Peyer's patch (tissue), 4 donors: Measurements from ENCODE around the gene RMDN3. TPM values are rescaled to one million over a fixed set of nuclear protein-coding genes. Genes with fewer than 3 reads are reported as not detected.
A peak's percentile ranks its signal among the peaks of the same experiment; 100 is the strongest.

Experiments used
- DNase-seq, 3 donors: peaks; one replicate each; pipeline ENCODE4 v3.0.0-alpha.2; 2017 to 2019
- H3K27ac ChIP-seq, 4 donors: fragments of 200-600 bp; sonication (generic); one replicate each; pipeline ENCODE4 v1.5.1; 2016 to 2019
- H3K27me3 ChIP-seq, 2 donors: fragments of 200-600 bp; sonication (generic); one replicate each; pipeline ENCODE4 v1.5.1; 2019
- H3K36me3 ChIP-seq, 3 donors: fragments of 200-600 bp; sonication (generic); one replicate each; pipeline ENCODE4 v1.5.1; 2016 to 2019
- H3K4me1 ChIP-seq, 4 donors: fragments of 200-600 bp; sonication (generic); one replicate each; pipeline ENCODE4 v1.5.1; 2016 to 2019
- H3K4me3 ChIP-seq, 4 donors: fragments of 200-600 bp; sonication (generic); 1 replicate in 3 of 4; 2 replicates in 1 of 4; pipeline ENCODE4 v1.5.1; 2016 to 2019; ENCODE audit warnings: mild to moderate bottlenecking in 1 of 4
- H3K9me3 ChIP-seq, 4 donors: fragments of 200-600 bp; sonication (generic); one replicate each; pipeline ENCODE4 v1.5.1; 2016 to 2019; ENCODE audit warnings: mild to moderate bottlenecking in 1 of 4
- CTCF ChIP-seq, 6 experiments: fragments of 450-650 bp in 4 of 6; fragments of 200-600 bp in 2 of 6; sonication (generic) in 1 of 6; IDR thresholded peaks; one replicate each; pipeline ENCODE4 v1.5.1; 2017 to 2019; ENCODE audit warnings: antibody characterized with exemption in 6 of 6, mild to moderate bottlenecking in 3 of 6, moderate library complexity in 1 of 6
- POLR2A ChIP-seq, 2 donors: fragments of 450-650 bp; IDR thresholded peaks; one replicate each; pipeline ENCODE4 v1.5.1; 2017; ENCODE audit warnings: antibody characterized with exemption in 2 of 2, mild to moderate bottlenecking in 2 of 2, moderate library complexity in 2 of 2
- total RNA-seq, 4 donors: library from RNA; depleted of rRNA; stranded (reverse); fragments of >200 nt; gene quantifications; one replicate each; pipeline ENCODE4 v1.1.0, GENCODE V29; 2016

Gene RMDN3
- total RNA-seq, 4 donors from 2014 or later, result 69.2 to 94.7 (median 74.0) TPM

GRCh38 chr15:40755812-40756208, 756 bp upstream of the RMDN3 start:
- H3K27ac ChIP-seq, result peak overlapping the region; percentile 82 to 89 (median 85)

GRCh38 chr15:40754574-40754882, 526 bp downstream of the RMDN3 start:
- no peak for TF ChIP-seq POLR2A (IDR thresholded peaks at IDR 0.05)
- no peak for TF ChIP-seq CTCF (IDR thresholded peaks at IDR 0.05)
- peak; percentile 27 to 72 (median 67) for DNase-seq
- H3K27ac ChIP-seq, result peak overlapping the region; percentile 82 to 89 (median 85)
- H3K27me3 ChIP-seq, result no peaks in the 10 kb centered on the region
- peaks cover 0 to 19% (median 0%) of the 10 kb centered on the region in 3 donors for H3K36me3 ChIP-seq
- H3K4me1 ChIP-seq, result peaks cover 0 to 29% (median 0%) of the 10 kb centered on the region in 4 donors
- H3K4me3 ChIP-seq, result peak overlapping the region; percentile 73 to 98 (median 94)
- no peaks in the 10 kb centered on the region for H3K9me3 ChIP-seq

More at GRCh38 chr15:40755812-40756208, 756 bp upstream of the RMDN3 start:
- peaks cover 0 to 13% (median 0%) of the 10 kb centered on the region in 3 donors for H3K36me3 ChIP-seq
- peaks cover 0 to 29% (median 0%) of the 10 kb centered on the region in 4 donors for H3K4me1 ChIP-seq
- no peaks in the 10 kb centered on the region for H3K9me3 ChIP-seq
- no peak for DNase-seq
- TF ChIP-seq CTCF (IDR thresholded peaks at IDR 0.05) (no peak), POLR2A (IDR thresholded peaks at IDR 0.05) (no peak)
- peak overlapping the region; percentile 73 to 98 (median 94) for H3K4me3 ChIP-seq
- no peaks in the 10 kb centered on the region for H3K27me3 ChIP-seq

DNA sequence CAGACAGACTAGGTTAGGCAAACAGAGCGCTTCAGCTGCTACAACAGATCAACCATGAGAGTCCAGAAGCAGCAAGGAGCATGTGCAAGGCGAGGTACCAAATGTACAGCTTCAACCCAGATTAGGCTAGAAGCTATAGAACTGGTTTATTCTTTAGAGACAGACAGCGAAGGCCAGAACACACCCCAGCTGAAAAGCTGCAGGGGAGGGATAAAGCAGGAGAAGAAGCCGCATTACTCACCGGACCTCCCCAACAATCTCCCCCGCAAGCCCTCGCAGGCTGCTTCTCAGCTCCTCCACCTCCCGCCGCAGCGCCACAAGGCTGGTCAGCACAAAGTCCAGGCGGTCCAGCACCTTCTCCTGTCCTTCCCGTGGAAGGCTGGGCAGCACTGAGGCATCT, 3.3 kb downstream of the RMDN3 start:
- no peak overlapping the region for H3K4me3 ChIP-seq
- H3K27me3 ChIP-seq, result no peaks in the 10 kb centered on the region
- no peaks in the 10 kb centered on the region for H3K9me3 ChIP-seq
- no peak overlapping the region for H3K27ac ChIP-seq
- DNase-seq, result no peak
- H3K4me1 ChIP-seq, result peaks cover 0 to 46% (median 2%) of the 10 kb centered on the region in 4 donors
- TF ChIP-seq CTCF (IDR thresholded peaks at IDR 0.05), result no peak
- no peak for TF ChIP-seq POLR2A (IDR thresholded peaks at IDR 0.05)
- H3K36me3 ChIP-seq, result peaks cover 0 to 28% (median 0%) of the 10 kb centered on the region in 3 donors

- no peak for DNase-seq
- Histone ChIP-seq H3K9me3 (no peaks in the 10 kb centered on the region), H3K36me3 (peaks cover 0 to 33% (median 0%) of the 10 kb centered on the region in 3 donors), H3K27me3 (no peaks in the 10 kb centered on the region), H3K4me1 (peaks cover 0 to 50% (median 2%) of the 10 kb centered on the region in 4 donors), H3K4me3 (no peak overlapping the region), H3K27ac (peak overlapping the region in 1 of 4 donors; percentile 25)
- no peak for TF ChIP-seq POLR2A (IDR thresholded peaks at IDR 0.05)
- no peak for TF ChIP-seq CTCF (IDR thresholded peaks at IDR 0.05)
Measured at GRCh38 chr15:40750885-40751284, 4.2 kb downstream of the RMDN3 start.

- Histone ChIP-seq H3K4me1 (peaks cover 0 to 55% (median 2%) of the 10 kb centered on the region in 4 donors), H3K27me3 (no peaks in the 10 kb centered on the region), H3K36me3 (peaks cover 0 to 50% (median 0%) of the 10 kb centered on the region in 3 donors), H3K9me3 (no peaks in the 10 kb centered on the region), H3K27ac (no peak overlapping the region), H3K4me3 (no peak overlapping the region)
- no peak for TF ChIP-seq CTCF (IDR thresholded peaks at IDR 0.05)
- TF ChIP-seq POLR2A (IDR thresholded peaks at IDR 0.05), result no peak
- no peak for DNase-seq
Measured at GRCh38 chr15:40749151-40749630, 5.9 kb downstream of the RMDN3 start.
